ENCODE data around the gene PRKCA.

PRKCA gene

GRCh38 chr17:66812571-66812970 is 510.2 kb downstream of the PRKCA start:
- H3K4me3 ChIP-seq = no peak overlapping the region
- H3K27ac ChIP-seq = no peak overlapping the region

GRCh38 chr17:66813296-66813695 is 510.9 kb downstream of the PRKCA start:
- Histone ChIP-seq H3K27ac (no peak overlapping the region), H3K4me3 (no peak overlapping the region)

- Histone ChIP-seq H3K4me3 (no peak overlapping the region), H3K27ac (no peak overlapping the region)
These were observed 511.6 kb downstream of the PRKCA start for GRCh38 chr17:66814026-66814425.

- H3K4me3 ChIP-seq = no peak overlapping the region
These were observed 512.2 kb downstream of the PRKCA start for GRCh38 chr17:66814570-66814969.

GRCh38 chr17:66817750-66818149 is 515.3 kb downstream of the PRKCA start:
- no peak overlapping the region for H3K4me3 ChIP-seq
- no peak overlapping the region for H3K27ac ChIP-seq

More at GRCh38 chr17:66814570-66814969, 512.2 kb downstream of the PRKCA start:
- H3K27ac ChIP-seq = no peak overlapping the region

GRCh38 chr17:66819466-66819865 is 517.1 kb downstream of the PRKCA start:
- no peak overlapping the region for H3K27ac ChIP-seq
- no peak overlapping the region for H3K4me3 ChIP-seq

- H3K27ac ChIP-seq = no peak overlapping the region
- H3K4me3 ChIP-seq = no peak overlapping the region
These were observed 519.6 kb downstream of the PRKCA start for GRCh38 chr17:66822009-66822408.

- Histone ChIP-seq H3K4me3 (no peak overlapping the region), H3K27ac (no peak overlapping the region)
These were observed 524.4 kb downstream of the PRKCA start for GRCh38 chr17:66826856-66827255.

GRCh38 chr17:66829386-66829864 is 527.0 kb downstream of the PRKCA start:
- Histone ChIP-seq H3K27ac (no peak overlapping the region), H3K4me3 (no peak overlapping the region)

- Histone ChIP-seq H3K27ac (no peak overlapping the region), H3K4me3 (no peak overlapping the region)
These were observed 527.5 kb downstream of the PRKCA start for GRCh38 chr17:66829883-66830282.

- no peak overlapping the region for H3K27ac ChIP-seq
- H3K4me3 ChIP-seq = no peak overlapping the region
These were observed 528.0 kb downstream of the PRKCA start for GRCh38 chr17:66830451-66830850.

- Histone ChIP-seq H3K27ac (no peak overlapping the region), H3K4me3 (no peak overlapping the region)
These were observed 529.2 kb downstream of the PRKCA start for GRCh38 chr17:66831383-66832210.

GRCh38 chr17:66833201-66833600 is 530.8 kb downstream of the PRKCA start:
- H3K27ac ChIP-seq = no peak overlapping the region
- no peak overlapping the region for H3K4me3 ChIP-seq

GRCh38 chr17:66834426-66834918 is 532.1 kb downstream of the PRKCA start:
- H3K27ac ChIP-seq = no peak overlapping the region
- H3K4me3 ChIP-seq = no peak overlapping the region

- Histone ChIP-seq H3K27ac (no peak within 1 kb of the TSS), H3K4me3 (no peak within 1 kb of the TSS)
These were observed 532.6 kb downstream of the PRKCA start, which contains the start of gene CACNG5 for GRCh38 chr17:66834919-66835454. Gene CACNG5 (plus strand): TSS chr17:66835117. CDS start chr17:66877333, 42,216 bp downstream.

- H3K27ac ChIP-seq = no peak overlapping the region
- no peak overlapping the region for H3K4me3 ChIP-seq
These were observed 533.1 kb downstream of the PRKCA start for GRCh38 chr17:66835476-66835875.

- Histone ChIP-seq H3K4me3 (no peak overlapping the region), H3K27ac (no peak overlapping the region)
These were observed 533.9 kb downstream of the PRKCA start for GRCh38 chr17:66836063-66837005.

- Histone ChIP-seq H3K27ac (no peak overlapping the region), H3K4me3 (no peak overlapping the region)
These were observed 534.8 kb downstream of the PRKCA start for GRCh38 chr17:66837226-66837625.

- Histone ChIP-seq H3K27ac (no peak overlapping the region), H3K4me3 (no peak overlapping the region)
These were observed 535.7 kb downstream of the PRKCA start for GRCh38 chr17:66837885-66838665.

Measured in skin epidermis (tissue), 12 donors.